Mesenchymal stem cell (in vitro differentiated cells and primary cell): ENCODE results near the gene SYNPO2L.
"Not testable (repeated sequence)": the region's sequence is repeated elsewhere in the genome, so short reads cannot be mapped to it uniquely, and the experiment has no call there.

Experiments
- DNase-seq: peaks from one replicate; pipeline ENCODE4 v3.0.0-alpha.2; 2013
- H2AFZ ChIP-seq: one replicate; pipeline ENCODE4 v1.6.1; 2013; ENCODE audit warnings: low read depth, mild to moderate bottlenecking, control low read depth, inconsistent platforms, low read length, moderate library complexity
- H2AK5ac ChIP-seq: 2 replicates; pipeline ENCODE4 v1.6.1; 2013; ENCODE audit warnings: low read length, moderate library complexity, mild to moderate bottlenecking, inconsistent platforms; ENCODE audit not compliant: severe bottlenecking
- H2BK120ac ChIP-seq: one replicate; pipeline ENCODE4 v1.6.1; 2013; ENCODE audit warnings: low read depth, mild to moderate bottlenecking, inconsistent platforms, low read length, moderate library complexity
- H2BK12ac ChIP-seq, 2 experiments: one replicate each; pipeline ENCODE4 v1.6.1; 2013; ENCODE audit warnings: inconsistent platforms in 2 of 2, low read length in 2 of 2, mild to moderate bottlenecking in 2 of 2, moderate library complexity in 2 of 2, control low read depth in 1 of 2
- H2BK15ac ChIP-seq: one replicate; pipeline ENCODE4 v1.6.1; 2013; ENCODE audit warnings: mild to moderate bottlenecking, low read depth, inconsistent platforms; ENCODE audit not compliant: poor library complexity, severe bottlenecking
- H2BK5ac ChIP-seq: 2 replicates; pipeline ENCODE4 v1.6.1; 2013; ENCODE audit warnings: low read depth, mild to moderate bottlenecking, low read length, control low read depth, inconsistent platforms; ENCODE audit not compliant: poor library complexity, severe bottlenecking
- H3K14ac ChIP-seq, 2 experiments: one replicate each; pipeline ENCODE4 v1.6.1; 2013; ENCODE audit warnings: inconsistent platforms in 2 of 2, low read length in 2 of 2, control low read depth in 1 of 2, mild to moderate bottlenecking in 1 of 2, moderate library complexity in 1 of 2
- H3K18ac ChIP-seq, 2 experiments: one replicate each; pipeline ENCODE4 v1.6.1; 2013; ENCODE audit warnings: inconsistent platforms in 2 of 2, low read length in 2 of 2, control low read depth in 1 of 2, low read depth in 1 of 2, mild to moderate bottlenecking in 1 of 2
- H3K23ac ChIP-seq, 2 experiments: one replicate each; pipeline ENCODE4 v1.6.1; 2013; ENCODE audit warnings: inconsistent platforms in 2 of 2, low read length in 2 of 2, mild to moderate bottlenecking in 2 of 2, moderate library complexity in 2 of 2, control low read depth in 1 of 2
- H3K27ac ChIP-seq: 2 replicates; pipeline ENCODE4 v1.5.1; 2013; ENCODE audit warnings: mild to moderate bottlenecking, moderate library complexity, low read length, control low read depth, inconsistent platforms; ENCODE audit not compliant: poor library complexity, severe bottlenecking
- H3K27me3 ChIP-seq, 2 experiments: 2 replicates each; pipeline versions ENCODE4 v1.6.1 to v1.7.0; 2013; ENCODE audit warnings: low read length in 2 of 2, mild to moderate bottlenecking in 2 of 2, moderate library complexity in 2 of 2, control low read depth in 1 of 2, inconsistent platforms in 1 of 2; ENCODE audit not compliant: control insufficient read depth in 1 of 2, insufficient read depth in 1 of 2
- H3K36me3 ChIP-seq, 2 experiments: 2 replicates each; pipeline versions ENCODE4 v1.6.1 to v1.7.0; 2013; ENCODE audit warnings: low read length in 2 of 2, control low read depth in 1 of 2, inconsistent platforms in 1 of 2, low read depth in 1 of 2, mild to moderate bottlenecking in 1 of 2; ENCODE audit not compliant: insufficient read depth in 2 of 2, control insufficient read depth in 1 of 2
- H3K4ac ChIP-seq, 2 experiments: one replicate each; pipeline ENCODE4 v1.6.1; 2013; ENCODE audit warnings: inconsistent platforms in 2 of 2, low read length in 2 of 2, mild to moderate bottlenecking in 2 of 2, moderate library complexity in 2 of 2, control low read depth in 1 of 2, low read depth in 1 of 2
- H3K4me1 ChIP-seq: 2 replicates; pipeline ENCODE4 v1.6.1; 2013; ENCODE audit warnings: low read depth, low read length, control low read depth; ENCODE audit not compliant: control insufficient read depth, insufficient read depth
- H3K4me2 ChIP-seq: 2 replicates; pipeline ENCODE4 v1.6.1; 2013; ENCODE audit warnings: low read length, mild to moderate bottlenecking, inconsistent platforms; ENCODE audit not compliant: poor library complexity, severe bottlenecking
- H3K4me3 ChIP-seq, 2 experiments: 2 replicates each; pipeline versions ENCODE4 v1.5.1 to v1.7.0; 2013; ENCODE audit warnings: low read length in 2 of 2, mild to moderate bottlenecking in 2 of 2, control low read depth in 1 of 2, low read depth in 1 of 2; ENCODE audit not compliant: insufficient read depth in 1 of 2
- H3K79me1 ChIP-seq: replicated peaks from 2 replicates; pipeline ENCODE4 v1.6.1; 2013; ENCODE audit warnings: mild to moderate bottlenecking, control low read depth, low read length, inconsistent platforms; ENCODE audit not compliant: poor library complexity, severe bottlenecking
- H3K9ac ChIP-seq: 2 replicates; pipeline ENCODE4 v1.7.0; 2013; ENCODE audit warnings: mild to moderate bottlenecking, low read length, moderate library complexity
- H3K9me3 ChIP-seq: 2 replicates; pipeline ENCODE4 v1.7.0; 2013; ENCODE audit warnings: mild to moderate bottlenecking, low read length; ENCODE audit not compliant: control insufficient read depth
- H4K8ac ChIP-seq: one replicate; pipeline ENCODE4 v1.6.1; 2013; ENCODE audit warnings: inconsistent platforms, mild to moderate bottlenecking, low read length, moderate library complexity
- H4K91ac ChIP-seq: one replicate; pipeline ENCODE4 v1.6.1; 2013; ENCODE audit warnings: mild to moderate bottlenecking, low read length, inconsistent platforms
- WGBS: methylation state at CpG from one replicate; pipeline ENCODE4 v1.1.7; 2013; ENCODE audit warnings: mixed read lengths; 5-methylcytosine and 5-hydroxymethylcytosine counted together

Gene SYNPO2L

GRCh38 chr10:73664156-73665040 lies 8.6 kb upstream of the SYNPO2L start:
- not testable (repeated sequence) for H3K27ac ChIP-seq, H3K36me3 ChIP-seq, H3K4me2 ChIP-seq, H3K4ac ChIP-seq, H3K9ac ChIP-seq, H3K18ac ChIP-seq, H3K79me1 ChIP-seq, H2BK120ac ChIP-seq, H4K8ac ChIP-seq, H3K23ac ChIP-seq, H3K4me3 ChIP-seq, H2BK15ac ChIP-seq, H3K14ac ChIP-seq, H3K9me3 ChIP-seq, H2BK12ac ChIP-seq, H2AFZ ChIP-seq, H4K91ac ChIP-seq, DNase-seq, H3K27me3 ChIP-seq, H2AK5ac ChIP-seq, H2BK5ac ChIP-seq
- 89% methylated on average over 11 of the region's 13 CpGs for WGBS
- peaks cover 13% of the 10 kb centered on the region for H3K4me1 ChIP-seq

GRCh38 chr10:73663621-73664020 lies 7.8 kb upstream of the SYNPO2L start:
- not testable (repeated sequence) for H3K9me3 ChIP-seq, H3K4me3 ChIP-seq, H3K14ac ChIP-seq, H2BK5ac ChIP-seq, H3K9ac ChIP-seq, H3K79me1 ChIP-seq, H3K27ac ChIP-seq, H2BK15ac ChIP-seq, H4K91ac ChIP-seq, DNase-seq, H2AK5ac ChIP-seq, H3K4me2 ChIP-seq, H2BK120ac ChIP-seq, H3K27me3 ChIP-seq, H3K23ac ChIP-seq, H3K18ac ChIP-seq, H3K4ac ChIP-seq, H4K8ac ChIP-seq, H2AFZ ChIP-seq, H2BK12ac ChIP-seq, H3K36me3 ChIP-seq
- WGBS = 86% methylated on average over 10 of the region's 10 CpGs
- H3K4me1 ChIP-seq = peaks cover 13% of the 10 kb centered on the region

DNA sequence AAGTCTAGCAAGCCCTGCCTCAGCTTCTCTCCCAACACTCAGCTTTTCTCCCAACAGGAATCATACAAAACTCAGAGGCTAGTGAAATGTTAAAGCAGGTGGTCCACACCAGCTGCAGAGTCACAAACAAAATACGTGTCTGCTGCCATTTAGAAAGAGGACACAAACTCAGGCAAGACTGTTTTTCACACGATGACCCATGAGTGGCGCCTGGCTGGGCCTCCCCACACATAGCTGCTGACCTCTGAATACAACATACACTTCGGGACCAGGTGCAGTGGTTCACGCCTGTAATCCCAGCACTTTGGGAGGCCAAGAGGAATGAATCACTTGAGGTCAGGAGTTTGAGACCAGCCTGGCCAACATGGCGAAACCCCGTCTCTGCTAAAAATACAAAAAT lies 6.9 kb upstream of the SYNPO2L start:
- H3K4me1 ChIP-seq = peaks cover 11% of the 10 kb centered on the region
- not testable (repeated sequence) for DNase-seq, H3K9me3 ChIP-seq, H3K36me3 ChIP-seq, H3K27me3 ChIP-seq, H3K4me3 ChIP-seq, H2BK5ac ChIP-seq, H3K18ac ChIP-seq, H3K14ac ChIP-seq, H2AK5ac ChIP-seq, H4K8ac ChIP-seq, H3K79me1 ChIP-seq, H4K91ac ChIP-seq, H3K23ac ChIP-seq, H2AFZ ChIP-seq, H3K9ac ChIP-seq, H2BK120ac ChIP-seq, H3K4ac ChIP-seq, H3K4me2 ChIP-seq, H3K27ac ChIP-seq
- 94% methylated on average over 7 of the region's 7 CpGs for WGBS
- peak overlapping the region in 1 of 2 experiments; percentile 54 for H2BK12ac ChIP-seq
- H2BK15ac ChIP-seq = peak overlapping the region; percentile 28

DNA sequence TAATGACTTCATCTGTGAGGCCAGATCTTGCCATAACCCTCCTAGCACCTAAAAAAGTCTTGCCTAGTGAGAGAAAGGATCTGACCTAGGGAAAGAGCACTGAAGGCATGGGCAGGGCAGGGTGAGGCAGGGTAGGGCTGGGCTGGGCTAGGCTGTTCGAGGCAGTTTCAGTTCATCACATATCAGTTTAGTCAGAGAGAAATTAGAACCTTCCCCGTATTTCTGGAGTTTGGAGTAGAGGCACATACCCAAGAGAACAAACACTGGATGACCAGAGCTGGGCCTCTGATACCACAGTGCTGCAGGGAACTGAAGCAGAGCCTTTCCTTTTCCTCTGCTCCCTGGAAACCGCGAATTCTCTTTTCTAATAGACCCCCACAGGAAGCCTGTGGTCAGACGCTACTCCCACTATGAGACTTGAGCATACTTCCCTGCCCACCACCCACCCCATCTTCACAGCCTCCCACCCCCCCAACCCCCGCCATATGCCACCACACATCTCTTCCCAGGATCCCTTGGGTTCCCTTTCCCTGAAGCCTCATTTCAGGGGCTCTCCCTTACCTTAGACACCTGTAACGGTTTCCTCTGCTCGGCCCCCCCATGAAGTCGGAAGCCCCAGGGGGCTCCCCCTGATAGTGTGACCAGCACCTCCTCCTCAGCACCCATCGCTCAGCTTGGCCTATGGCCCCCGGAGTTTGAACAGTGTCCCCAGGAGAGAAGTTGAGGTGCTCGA lies 406 bp downstream of the SYNPO2L start:
- Histone ChIP-seq H3K4me2 (no peak overlapping the region), H3K27me3 (peaks cover 0 to 12% of the 10 kb centered on the region in 2 experiments), H3K9me3 (no peaks in the 10 kb centered on the region), H2BK15ac (no peak overlapping the region), H2BK120ac (no peak overlapping the region), H3K36me3 (no peaks in the 10 kb centered on the region), H3K23ac (no peak overlapping the region), H3K14ac (no peak overlapping the region), H4K91ac (no peak overlapping the region), H2AK5ac (no peak overlapping the region), H2AFZ (no peak overlapping the region), H3K4me3 (no peak overlapping the region), H3K9ac (no peak overlapping the region), H3K18ac (no peak overlapping the region), H3K4me1 (peaks cover 1% of the 10 kb centered on the region), H2BK5ac (no peak overlapping the region), H2BK12ac (peak overlapping the region in 1 of 2 experiments; percentile 61), H3K4ac (no peak overlapping the region), H4K8ac (no peak overlapping the region), H3K79me1 (no peaks in the 10 kb centered on the region), H3K27ac (no peak overlapping the region)
- no peak for DNase-seq
- 94% methylated on average over 12 of the region's 12 CpGs for WGBS
